Globus pallidus (tissue), 1 donor: ENCODE results near the gene FAM162A.
A peak's percentile ranks its signal among the peaks of the same experiment; 100 is the strongest.

Experiments
- DNase-seq: peaks from one replicate; pipeline ENCODE4 v3.0.0-alpha.2; 2015; ENCODE audit warnings: low spot score

The FAM162A gene

DNA sequence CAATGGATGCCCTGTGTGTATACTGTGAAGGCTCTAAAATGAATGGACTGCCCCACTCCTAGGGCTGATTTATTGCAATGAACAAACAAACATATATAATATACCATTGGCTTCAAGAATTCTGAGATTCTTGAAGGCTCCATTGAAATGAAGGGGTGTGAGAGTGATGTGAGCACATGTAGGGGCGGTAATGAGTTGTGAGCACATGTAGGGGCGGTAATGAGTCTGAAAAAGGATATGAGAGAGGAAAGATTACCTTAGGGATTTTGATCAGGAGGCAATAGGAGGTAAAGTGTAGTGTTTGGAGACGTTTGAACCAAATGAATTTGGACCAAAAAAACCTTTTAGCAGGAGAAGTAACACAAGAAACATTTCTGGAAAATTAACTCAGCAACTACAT lies 3.7 kb downstream of the FAM162A start:
- no peak for DNase-seq

GRCh38 chr3:122389197-122389596 lies 5.2 kb downstream of the FAM162A start:
- DNase-seq, result no peak

DNA sequence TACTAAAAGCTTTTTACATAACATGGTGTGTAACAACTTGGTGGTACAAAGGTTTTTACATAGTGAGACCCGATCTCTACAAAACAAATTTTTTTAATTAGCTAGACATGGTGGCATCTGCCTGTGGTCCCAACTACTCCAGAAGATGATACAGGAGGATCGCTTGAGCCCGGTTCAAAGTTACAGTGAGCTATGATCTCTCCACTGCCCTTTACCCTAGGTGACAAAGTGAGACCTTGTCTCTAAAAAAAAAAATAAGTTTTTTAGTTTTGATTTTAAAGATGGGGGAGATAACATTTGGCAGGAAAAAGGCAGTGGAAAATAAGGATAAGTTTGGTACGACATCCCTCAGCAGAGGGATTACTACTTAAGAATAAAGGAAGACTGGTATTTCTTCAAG lies 5.9 kb downstream of the FAM162A start:
- DNase-seq, result no peak

- no peak for DNase-seq
These were observed 6.7 kb downstream of the FAM162A start for GRCh38 chr3:122390665-122391064.

DNA sequence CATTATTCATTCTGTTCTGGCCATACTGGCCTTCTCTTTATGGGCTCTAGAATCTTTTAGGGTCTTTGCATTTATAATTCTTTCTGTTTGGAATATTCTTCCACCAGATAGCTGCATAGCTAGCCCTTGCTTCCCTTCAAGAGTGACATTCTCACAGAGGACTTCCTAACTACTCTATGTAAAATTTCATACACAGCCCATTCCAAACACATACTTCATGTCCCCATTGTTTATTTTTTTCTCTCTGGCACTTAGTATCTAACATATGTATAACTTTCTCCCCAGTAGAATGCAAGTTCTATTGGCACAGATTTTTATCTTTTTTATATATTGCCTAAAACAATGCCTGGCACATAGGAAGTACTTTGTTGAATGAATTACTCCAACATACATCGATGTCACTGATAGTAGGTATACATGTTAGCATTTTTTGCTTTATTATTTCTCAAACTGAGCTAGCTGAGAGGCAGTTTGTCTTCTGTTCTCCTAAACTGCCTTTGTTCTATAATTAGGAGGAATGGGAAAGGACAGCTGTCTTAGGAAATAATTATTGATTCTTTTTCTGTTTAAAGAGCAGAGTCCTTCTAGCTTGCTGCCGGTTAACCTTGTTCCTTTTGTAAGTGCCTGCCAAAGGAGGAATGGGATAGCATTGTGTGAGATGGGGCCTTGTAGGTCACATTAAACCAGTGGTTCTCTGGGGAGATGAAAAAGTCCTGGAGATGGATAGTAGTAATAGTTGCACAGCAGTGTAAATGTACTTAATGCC lies 7.9 kb downstream of the FAM162A start:
- no peak for DNase-seq

GRCh38 chr3:122392868-122393844 lies 9.2 kb downstream of the FAM162A start:
- DNase-seq, result peak; percentile 53

DNA sequence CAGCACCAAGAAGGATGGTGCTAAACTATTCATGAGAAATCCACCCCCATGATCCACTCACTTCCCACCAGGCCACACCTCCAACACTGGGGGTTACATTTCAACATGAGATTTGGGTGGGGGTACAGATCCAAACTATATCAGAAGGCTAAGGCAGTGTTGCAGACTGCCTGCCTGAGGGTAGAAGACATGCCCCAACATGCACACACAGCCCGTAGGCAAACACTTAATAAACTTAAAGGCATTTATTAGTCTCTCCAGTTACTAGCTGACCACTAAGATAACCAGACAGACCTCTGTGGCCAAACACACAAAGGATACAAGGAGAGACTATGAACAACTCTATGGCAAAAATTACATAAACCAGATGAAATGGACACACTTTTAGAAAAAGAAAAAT lies 10.2 kb downstream of the FAM162A start:
- DNase-seq, result no peak

- no peak for DNase-seq
These were observed 11.6 kb downstream of the FAM162A start for GRCh38 chr3:122395582-122395981.

DNA sequence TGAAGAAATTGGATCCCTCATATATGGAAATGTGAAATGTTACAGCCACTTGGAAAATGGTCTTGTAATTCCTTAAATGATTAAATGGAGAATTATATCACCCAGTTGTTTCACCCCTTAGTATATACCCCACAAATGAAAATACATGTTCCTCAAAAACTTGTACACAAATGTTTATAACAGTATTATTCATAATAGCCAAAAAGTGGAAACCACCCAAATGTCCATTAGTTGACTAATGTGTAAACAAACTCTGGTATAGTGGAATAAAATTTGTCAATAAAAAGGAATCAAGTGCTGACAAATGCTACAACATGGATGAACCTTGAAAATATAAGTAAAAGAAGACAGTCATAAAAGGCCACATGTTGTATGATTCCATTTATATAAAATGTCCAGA lies 12.5 kb downstream of the FAM162A start:
- no peak for DNase-seq

DNA sequence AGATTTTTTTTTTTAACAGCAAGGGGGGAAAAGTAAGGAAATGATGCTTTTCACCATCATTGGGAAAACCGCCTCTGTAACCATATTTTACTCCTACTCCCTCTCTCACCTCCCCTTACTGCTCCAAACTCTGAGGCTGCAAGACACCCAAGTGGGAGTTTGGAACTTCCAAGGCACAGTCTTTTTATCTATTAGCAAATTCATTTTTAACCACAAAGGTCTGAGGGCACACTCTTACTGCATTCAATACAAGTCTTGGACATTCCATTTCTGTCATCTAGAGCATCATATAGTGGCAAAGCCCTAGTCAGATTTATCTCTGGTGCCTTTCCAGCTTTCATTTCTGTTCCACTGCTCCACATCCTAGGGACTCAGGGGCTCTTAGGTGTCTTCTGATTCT lies 13.2 kb downstream of the FAM162A start:
- DNase-seq, result no peak

DNA sequence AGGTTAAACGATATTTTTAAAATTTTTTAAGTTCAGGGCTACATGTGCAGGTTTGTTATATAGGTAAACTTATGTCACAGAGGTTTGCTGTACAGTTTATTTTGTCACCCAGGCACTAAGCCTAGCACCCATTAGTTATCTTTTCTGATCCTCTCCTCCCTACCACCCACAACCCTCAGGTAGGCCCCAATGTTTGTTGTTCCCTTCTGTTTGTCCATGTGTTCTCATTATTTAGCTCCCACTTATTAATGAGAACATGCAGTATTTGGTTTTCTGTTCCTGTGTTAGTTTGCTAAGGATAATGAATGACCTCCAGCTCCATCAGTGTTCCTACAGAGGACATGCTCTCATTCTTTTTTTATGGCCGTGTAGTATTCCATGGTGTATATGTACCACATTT lies 14.9 kb downstream of the FAM162A start:
- no peak for DNase-seq

GRCh38 chr3:122403489-122403888 lies 19.5 kb downstream of the FAM162A start:
- no peak for DNase-seq

- no peak for DNase-seq
These were observed 21.0 kb downstream of the FAM162A start for GRCh38 chr3:122405015-122405414.

- no peak for DNase-seq
These were observed 22.2 kb downstream of the FAM162A start for GRCh38 chr3:122406198-122406597.

DNA sequence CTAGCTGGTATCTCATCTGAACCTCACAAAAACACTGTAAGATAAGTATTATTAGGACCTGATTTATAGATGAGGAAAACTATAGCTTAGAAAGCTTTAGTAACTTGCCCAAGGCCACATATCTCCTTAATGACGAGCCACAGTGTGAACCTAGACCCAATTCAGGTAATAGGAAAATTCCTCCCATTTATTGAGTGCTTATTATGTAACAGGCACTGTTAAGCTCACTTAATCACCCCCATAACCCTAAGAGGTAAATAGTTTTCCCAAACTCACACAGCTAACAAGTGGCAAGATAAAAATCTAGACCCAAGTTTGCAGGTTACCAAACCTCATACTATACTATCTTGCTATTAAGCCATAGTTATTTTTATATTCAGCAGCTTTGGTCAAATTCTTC lies 24.0 kb downstream of the FAM162A start:
- DNase-seq, result no peak

GRCh38 chr3:122409446-122409845 lies 25.5 kb downstream of the FAM162A start:
- DNase-seq, result no peak

DNA sequence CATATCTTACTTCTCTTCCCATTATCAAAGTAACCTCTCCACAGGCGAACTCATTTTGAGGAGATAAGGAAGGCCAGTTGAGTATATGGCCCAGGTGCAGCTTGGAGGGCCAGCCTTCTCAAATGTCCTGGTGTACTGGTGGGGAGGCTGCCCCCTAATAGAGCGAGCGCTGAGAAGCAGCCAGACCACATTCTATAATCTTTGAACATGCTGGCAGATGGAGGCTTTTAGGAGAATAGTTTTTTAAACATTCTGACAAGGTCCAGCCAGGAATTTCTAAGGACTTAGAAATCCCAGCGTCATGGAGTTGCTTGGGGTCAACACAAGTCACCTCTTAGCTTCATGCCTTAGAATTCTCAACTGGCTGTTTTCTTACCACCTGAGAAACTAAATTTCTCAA lies 26.1 kb downstream of the FAM162A start:
- no peak for DNase-seq

DNA sequence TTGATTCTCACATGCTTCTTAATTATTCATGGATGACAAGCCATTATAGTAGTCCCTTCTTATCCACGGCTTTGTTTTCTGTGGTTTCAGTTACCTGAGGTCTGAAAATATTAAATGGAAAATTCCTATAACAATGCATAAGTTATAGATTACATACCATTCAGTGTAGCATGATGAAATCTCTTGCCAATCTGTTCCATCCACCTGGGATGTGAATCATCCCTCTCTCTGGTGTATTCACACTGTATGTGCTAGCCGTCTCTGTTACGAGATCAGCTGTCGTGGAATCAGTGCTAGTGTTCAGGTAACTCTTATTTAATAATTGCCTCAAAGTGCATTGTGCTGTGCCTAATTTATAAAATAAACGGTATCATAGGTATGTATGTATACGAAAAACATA lies 26.7 kb downstream of the FAM162A start:
- DNase-seq, result no peak

DNA sequence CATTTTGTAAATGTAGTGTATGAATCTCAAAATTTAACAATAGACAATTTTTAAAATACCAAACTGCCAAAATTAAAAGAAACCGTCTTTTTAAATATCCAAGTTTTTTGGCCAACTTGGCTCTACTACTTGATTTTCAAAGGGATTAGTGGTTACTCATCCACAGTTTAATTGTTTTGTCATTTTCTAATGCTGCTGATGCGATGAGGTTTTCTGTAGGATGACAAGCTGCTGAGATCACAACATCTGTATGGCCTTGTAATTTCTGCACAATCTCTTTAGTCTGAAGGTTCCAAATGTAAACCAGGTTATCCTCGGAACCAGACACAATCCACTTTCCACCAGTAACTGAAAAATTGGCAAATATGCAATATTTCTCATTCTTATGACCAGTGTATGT lies 30.4 kb downstream of the FAM162A start:
- DNase-seq, result no peak

DNA sequence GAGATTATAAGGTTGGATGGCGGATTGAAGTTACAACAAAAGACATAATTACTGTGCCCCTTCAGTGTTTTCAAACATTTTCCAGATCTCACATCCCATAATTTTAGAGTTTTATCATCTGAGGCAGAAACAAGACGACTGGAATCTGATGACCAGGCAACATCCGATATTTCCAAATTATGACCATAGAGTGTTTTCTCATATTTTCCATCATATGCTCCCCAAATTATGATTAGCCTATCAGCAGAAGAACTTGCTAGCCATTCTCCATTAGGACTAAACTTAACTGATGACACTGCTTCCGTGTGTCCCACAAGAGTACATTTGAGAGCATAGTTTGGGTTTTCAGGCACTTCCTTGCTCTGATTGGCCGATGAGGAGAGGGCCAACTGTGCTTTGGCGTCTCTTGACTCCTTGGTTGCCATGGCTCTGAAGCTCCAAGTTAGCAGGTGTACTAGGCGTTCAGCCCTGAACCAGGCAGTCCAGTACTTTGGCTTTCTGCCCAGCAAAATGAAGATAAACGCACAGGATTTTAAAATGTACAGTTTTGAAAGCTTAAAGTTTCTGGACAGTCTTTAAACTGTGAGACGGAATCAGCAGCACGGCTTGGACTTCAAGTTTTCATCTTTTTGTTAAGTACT lies 31.2 kb downstream of the FAM162A start:
- DNase-seq, result no peak

GRCh38 chr3:122415762-122416654 lies 32.0 kb downstream of the FAM162A start, which contains the start of gene WDR5B:
Gene WDR5B (minus strand): TSS chr3:122416062. CDS start chr3:122415528, 534 bp downstream.
- peak; percentile 96 for DNase-seq
